Motor neuron (in vitro differentiated cells): ENCODE measurements around the gene RREB1. TPM values are rescaled to one million over a fixed set of nuclear protein-coding genes. Genes with fewer than 3 reads are reported as not detected.

Source experiments
- ATAC-seq, 8 experiments: fragments of 200-7000 bp; cut with Tn5 transposase; replicated peaks in 6 of 8; 2 replicates each; pipeline ENCODE4 v1.8.0; 2021; ENCODE audit warnings: mild to moderate bottlenecking in 8 of 8, moderate library complexity in 8 of 8
- H3K27ac ChIP-seq, 2 donors: fragments of 250-450 bp; sonication (Bioruptor Pico); 2 replicates each; pipeline ENCODE4 v1.9.0; 2021; ENCODE audit warnings: antibody characterized with exemption in 2 of 2, mild to moderate bottlenecking in 2 of 2, moderate library complexity in 1 of 2
- H3K4me1 ChIP-seq, 2 donors: fragments of 250-450 bp; sonication (Bioruptor Pico); replicated peaks in 1 of 2; 2 replicates each; pipeline ENCODE4 v1.6.1; 2021; ENCODE audit warnings: antibody characterized with exemption in 2 of 2, mild to moderate bottlenecking in 2 of 2, moderate library complexity in 1 of 2
- H3K4me3 ChIP-seq, 5 donors: fragments of 250-450 bp; sonication (Bioruptor Pico); 2 replicates each; pipeline ENCODE4 v1.9.0; 2021; ENCODE audit warnings: antibody characterized with exemption in 5 of 5, mild to moderate bottlenecking in 5 of 5, moderate library complexity in 4 of 5
- WGBS, 10 experiments: fragments of 450-650 bp; shearing (Covaris generic); methylation state at CpG; one replicate each; pipeline ENCODE4 v1.0.0; 2022; 5-methylcytosine and 5-hydroxymethylcytosine counted together
- in situ Hi-C, 9 experiments: fragments of 400-800 bp; cut with MboI; loops; one replicate each; pipeline ENCODE4 v1.15.0; 2021; ENCODE audit warnings: low sequenced_read_pairs in 9 of 9, low pct_unique_long_range_greater_than_20kb in 2 of 9; ENCODE audit not compliant: unreplicated experiment in 9 of 9
- total RNA-seq, 8 experiments: library from RNA; unstranded; fragments of 300-600 nt; gene quantifications; 2 replicates each; pipeline versions ENCODE4 v1.2.3 to v1.2.4, GENCODE V29; 2022

The RREB1 gene
- total RNA-seq, 8 experiments from 2014 or later = 2.5 to 32.3 (median 6.1) TPM

- H3K4me3 ChIP-seq = no peak overlapping the region
- in situ Hi-C loops = no loop called here
- no peak overlapping the region for H3K27ac ChIP-seq
- peaks cover 15 to 22% of the 10 kb centered on the region in 2 donors for H3K4me1 ChIP-seq
- ATAC-seq = no peak
- 77 to 100% (median 94%) methylated on average over 2 to 4 of the region's 4 CpGs for WGBS, 10 experiments
Measured at GRCh38 chr6:7134999-7135745, 27.4 kb downstream of the RREB1 start.

GRCh38 chr6:7135755-7136154, 28.0 kb downstream of the RREB1 start:
- no peak for ATAC-seq
- peaks cover 15 to 27% of the 10 kb centered on the region in 2 donors for H3K4me1 ChIP-seq
- in situ Hi-C loops = no loop called here
- no peak overlapping the region for H3K27ac ChIP-seq
- no peak overlapping the region for H3K4me3 ChIP-seq

DNA sequence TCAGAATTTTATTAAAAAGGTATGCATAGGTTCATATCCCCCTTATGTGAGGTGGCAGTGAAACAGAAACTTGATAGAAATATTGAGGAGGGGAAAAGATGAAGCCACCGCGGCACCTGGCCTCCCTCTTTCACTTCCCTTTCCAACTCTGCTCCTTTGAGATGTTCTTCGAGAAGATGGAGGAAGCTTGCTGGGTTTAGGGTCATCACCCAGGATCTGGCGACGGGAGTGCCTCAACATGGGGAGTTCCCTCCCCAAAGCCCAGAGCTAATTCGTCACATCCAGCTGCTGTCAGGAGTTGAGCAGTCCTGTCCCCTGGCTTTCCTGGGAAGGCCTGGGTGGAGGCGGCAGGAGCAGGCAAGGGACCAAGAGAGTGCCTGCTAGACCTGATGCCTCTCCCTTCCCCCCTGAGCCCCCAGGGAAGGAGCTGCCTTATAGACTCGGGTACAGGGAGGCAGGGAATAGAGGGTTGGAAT, 29.1 kb downstream of the RREB1 start:
- H3K27ac ChIP-seq = no peak overlapping the region

GRCh38 chr6:7137335-7138045, 29.7 kb downstream of the RREB1 start:
- H3K4me1 ChIP-seq = peaks cover 20 to 35% of the 10 kb centered on the region in 2 donors
- H3K4me3 ChIP-seq = peak overlapping the region in 1 of 5 donors; percentile 14
- in situ Hi-C loops = no loop called here
- ATAC-seq = peak in 4 of 8 experiments; percentile 13 to 67 (median 54)
- WGBS, 10 experiments = 0 to 25% (median 16%) methylated on average over 1 to 10 of the region's 11 CpGs; no CpG with 5 or more reads in 1 of the 10 experiments
- H3K27ac ChIP-seq = peak overlapping the region in 1 of 2 donors; percentile 12

More for the DNA sequence above, 29.1 kb downstream of the RREB1 start:
- peak in 1 of 8 experiments; percentile 4 for ATAC-seq
- H3K4me1 ChIP-seq = peaks cover 20 to 33% of the 10 kb centered on the region in 2 donors
- no peak overlapping the region for H3K4me3 ChIP-seq
- in situ Hi-C loops = no loop called here
- 30 to 82% (median 73%) methylated on average over 2 to 5 of the region's 8 CpGs; no CpG with 5 or more reads in 7 of the 10 experiments for WGBS, 10 experiments

DNA sequence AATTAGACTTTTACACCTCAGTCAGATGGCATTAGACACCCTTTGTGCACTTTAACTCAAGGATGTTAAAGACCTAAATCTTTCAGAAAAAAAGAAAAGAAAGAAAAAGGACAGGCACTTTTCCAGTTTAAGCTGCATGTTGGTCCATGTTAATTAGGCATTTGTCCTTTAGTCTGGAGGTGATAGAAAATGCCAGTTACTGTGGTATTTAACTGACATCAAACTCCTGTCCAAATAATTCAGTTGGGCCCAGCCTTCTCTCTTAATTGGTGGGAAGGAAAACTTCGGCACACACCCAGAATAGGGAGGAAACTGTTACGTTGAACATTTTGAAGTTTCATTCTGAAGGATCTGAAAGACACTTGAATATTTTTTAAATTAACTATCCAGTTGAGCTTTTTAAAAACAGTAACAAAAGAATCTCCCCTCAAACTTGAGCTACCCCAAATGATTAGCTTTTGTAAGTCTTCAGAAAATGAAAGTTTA, 30.3 kb downstream of the RREB1 start:
- 0 to 58% (median 35%) methylated on average over 1 to 2 of the region's 2 CpGs; no CpG with 5 or more reads in 1 of the 10 experiments for WGBS, 10 experiments
- in situ Hi-C loops = no loop called here
- H3K27ac ChIP-seq = no peak overlapping the region
- no peak for ATAC-seq
- H3K4me1 ChIP-seq = peaks cover 20 to 37% of the 10 kb centered on the region in 2 donors
- no peak overlapping the region for H3K4me3 ChIP-seq

DNA sequence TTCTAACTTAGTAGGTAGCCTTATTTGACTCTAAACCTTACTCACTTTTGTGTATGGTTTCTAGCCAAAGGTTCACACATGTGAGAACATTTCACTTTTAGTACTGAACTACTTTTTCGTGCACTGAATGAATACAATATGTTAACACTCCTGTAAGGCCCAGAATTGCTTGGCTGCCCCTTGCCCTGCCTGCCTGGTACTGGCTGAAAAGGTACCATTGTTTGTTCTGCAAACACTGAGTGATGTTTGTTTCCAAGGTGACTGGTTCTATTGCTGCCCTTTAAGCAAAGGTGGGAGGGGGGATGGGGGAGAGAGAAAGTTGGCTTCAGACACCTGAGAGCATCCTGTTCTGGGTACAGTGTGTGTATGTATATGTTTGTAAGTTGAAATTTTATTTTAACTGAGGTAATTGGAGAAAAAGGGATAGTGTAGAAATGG, 31.2 kb downstream of the RREB1 start:
- in situ Hi-C loops = no loop called here
- Histone ChIP-seq H3K4me3 (no peak overlapping the region), H3K4me1 (peaks cover 28 to 45% of the 10 kb centered on the region in 2 donors), H3K27ac (no peak overlapping the region)
- WGBS, 10 experiments = 14 to 38% (median 23%) methylated on average over 1 of the region's 1 CpG; no CpG with 5 or more reads in 2 of the 10 experiments
- ATAC-seq = peak in 1 of 8 experiments; percentile 38

DNA sequence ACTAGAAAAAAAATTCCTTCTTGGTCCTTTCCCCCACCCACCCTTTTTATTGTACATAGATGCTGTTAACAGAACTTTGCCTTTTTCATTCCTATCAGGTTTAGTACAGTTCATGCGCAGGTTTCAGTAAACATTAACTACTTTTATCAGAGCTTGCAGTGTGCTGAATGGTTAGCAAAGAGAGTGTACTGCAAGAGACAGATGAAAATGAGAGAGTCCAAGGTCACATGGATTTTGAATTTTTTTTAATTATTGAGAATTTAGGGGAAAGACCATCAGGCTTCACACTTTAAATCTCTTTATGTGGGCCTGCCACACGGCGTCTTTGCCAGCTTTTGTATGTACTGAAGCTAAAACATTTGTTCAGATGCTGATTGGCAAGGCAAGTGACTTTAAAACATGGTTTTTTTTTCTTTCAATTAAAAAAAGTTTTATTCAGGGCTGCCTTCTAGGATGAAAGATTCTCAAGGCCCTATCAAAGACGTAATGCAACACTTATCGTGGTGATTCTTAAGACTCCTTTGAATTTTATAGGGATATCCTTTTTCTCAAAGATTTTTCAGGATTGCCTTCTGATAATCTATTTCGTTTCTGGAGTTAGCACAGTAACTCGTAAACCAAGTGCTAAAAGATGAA, 32.2 kb downstream of the RREB1 start:
- Histone ChIP-seq H3K4me3 (no peak overlapping the region), H3K4me1 (peaks cover 28 to 45% of the 10 kb centered on the region in 2 donors), H3K27ac (no peak overlapping the region)
- WGBS, 10 experiments = 59 to 94% (median 84%) methylated on average over 2 to 7 of the region's 7 CpGs
- ATAC-seq = no peak
- in situ Hi-C loops = no loop called here

DNA sequence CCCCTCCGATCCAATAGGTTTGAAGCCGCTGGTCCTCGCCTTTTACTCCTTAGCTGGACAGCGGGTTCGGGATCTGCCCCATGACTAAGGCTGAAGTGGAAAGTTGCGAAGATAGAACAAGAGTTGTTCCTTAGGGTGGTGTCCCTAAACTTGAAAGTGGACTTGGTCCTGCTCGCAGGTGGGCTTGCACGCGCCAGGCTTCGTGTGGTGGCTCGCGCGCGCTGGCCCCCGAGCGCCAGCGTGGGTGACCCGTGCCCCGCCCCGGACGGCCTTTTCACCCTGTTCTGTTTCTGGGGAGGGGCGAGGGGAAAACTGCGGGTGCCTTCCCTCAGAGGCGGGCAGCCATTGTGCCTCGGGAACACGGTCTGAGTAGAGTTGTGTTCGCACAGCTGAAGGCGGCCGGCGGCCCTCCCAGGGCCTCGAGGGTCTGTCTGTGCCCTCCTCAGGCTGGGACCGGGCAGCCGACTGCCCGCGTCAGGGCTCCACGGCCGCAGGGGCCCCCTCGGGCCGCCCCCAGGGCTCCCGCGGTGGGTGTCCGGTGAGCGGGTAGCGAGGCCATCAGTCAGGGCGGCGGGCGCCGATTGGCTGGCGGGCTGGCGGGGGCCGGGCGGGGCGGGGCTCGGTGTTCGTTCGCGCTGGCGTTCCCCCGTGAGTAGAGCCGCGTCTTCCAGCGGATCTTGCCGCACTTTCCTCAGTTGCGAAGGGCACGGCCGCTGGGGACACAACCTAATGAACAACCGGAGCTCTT, 33.0 kb downstream of the RREB1 start:
- in situ Hi-C loops = no loop called here
- ATAC-seq = peak; percentile 80 to 97 (median 93)
- peak overlapping the region; percentile 45 to 73 (median 53) for H3K4me3 ChIP-seq
- H3K27ac ChIP-seq = peak overlapping the region in 1 of 2 donors; percentile 72
- WGBS, 10 experiments = 7 to 60% (median 40%) methylated on average over 1 to 18 of the region's 67 CpGs; no CpG with 5 or more reads in 3 of the 10 experiments
- H3K4me1 ChIP-seq = peaks cover 28 to 49% of the 10 kb centered on the region in 2 donors

DNA sequence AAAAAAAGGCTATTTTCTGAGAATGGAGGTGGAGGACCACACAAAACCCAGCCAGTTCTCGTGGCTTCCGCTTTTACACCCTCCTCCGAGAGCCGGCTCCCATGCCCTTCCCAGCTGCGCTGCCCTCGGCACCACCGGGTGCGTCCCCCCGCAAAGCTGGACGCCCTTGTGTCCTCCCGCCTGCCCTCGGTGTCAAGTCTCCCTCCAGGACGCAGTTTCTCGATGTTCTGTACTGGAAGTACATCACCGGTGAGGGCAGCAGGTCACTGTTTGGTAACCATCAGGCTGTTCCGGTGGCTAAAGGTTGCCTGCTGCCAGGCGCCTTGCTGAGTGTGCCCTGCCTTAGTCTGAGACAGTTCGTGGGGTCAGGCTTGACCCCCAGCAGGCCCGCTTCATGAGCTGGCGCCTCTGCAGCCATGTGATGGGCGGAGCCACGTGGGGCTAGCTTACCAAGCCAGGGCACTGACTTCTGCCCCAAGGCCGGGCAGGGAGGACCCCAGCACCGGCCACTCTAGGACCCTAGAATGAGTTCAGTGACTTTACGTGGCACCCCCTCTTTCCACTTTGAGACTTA, 34.6 kb downstream of the RREB1 start:
- ATAC-seq = no peak
- no peak overlapping the region for H3K27ac ChIP-seq
- peaks cover 39 to 57% of the 10 kb centered on the region in 2 donors for H3K4me1 ChIP-seq
- H3K4me3 ChIP-seq = no peak overlapping the region
- WGBS, 10 experiments = 78 to 100% (median 94%) methylated on average over 2 to 6 of the region's 25 CpGs; no CpG with 5 or more reads in 3 of the 10 experiments
- in situ Hi-C loops = no loop called here

GRCh38 chr6:7142918-7143475, 35.2 kb downstream of the RREB1 start:
- H3K4me1 ChIP-seq = peaks cover 34 to 55% of the 10 kb centered on the region in 2 donors
- no peak for ATAC-seq
- in situ Hi-C loops = no loop called here
- WGBS, 10 experiments = 64 to 100% (median 80%) methylated on average over 1 to 6 of the region's 6 CpGs; no CpG with 5 or more reads in 1 of the 10 experiments
- H3K27ac ChIP-seq = no peak overlapping the region
- no peak overlapping the region for H3K4me3 ChIP-seq

DNA sequence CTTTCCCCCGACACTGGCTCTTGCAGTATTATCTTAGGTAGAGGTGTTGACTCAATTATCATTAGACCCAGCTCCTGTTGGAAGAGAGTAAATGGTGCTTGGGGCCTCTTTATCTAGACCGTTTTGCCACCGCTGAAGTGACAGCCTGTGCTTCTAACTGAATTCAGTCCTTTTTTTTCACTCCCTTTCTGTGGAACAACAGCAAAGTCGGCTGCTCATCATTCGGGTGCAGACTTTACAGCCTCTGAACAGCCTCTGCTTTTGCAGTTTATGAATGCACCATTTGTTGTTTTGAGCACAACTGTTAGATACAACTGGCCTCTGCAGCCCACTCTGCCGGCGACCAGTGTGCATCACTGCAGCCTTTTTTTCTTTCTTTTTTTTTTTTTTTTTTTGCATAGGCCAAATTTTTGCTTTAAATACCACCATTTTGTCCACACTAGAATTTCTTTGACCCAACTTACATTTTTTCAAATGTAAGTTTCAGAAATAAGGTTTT, 35.8 kb downstream of the RREB1 start:
- in situ Hi-C loops = no loop called here
- H3K27ac ChIP-seq = no peak overlapping the region
- no peak overlapping the region for H3K4me3 ChIP-seq
- peaks cover 30 to 50% of the 10 kb centered on the region in 2 donors for H3K4me1 ChIP-seq
- WGBS, 10 experiments = 0 to 80% (median 24%) methylated on average over 1 to 7 of the region's 7 CpGs
- ATAC-seq = peak in 5 of 8 experiments; percentile 5 to 43 (median 28)
